Measurements from ENCODE around the gene MARCO. TPM values are rescaled to one million over a fixed set of nuclear protein-coding genes. Genes with fewer than 3 reads are reported as not detected.

The MARCO gene
- total and polyA plus RNA-seq, 2 of the 8 experiments (the other 6 are each of a cell fraction or from before 2014, with no cell fraction given) = not detected

- no peak for TF ChIP-seq GABPA (IDR thresholded peaks at IDR 0.05; ENCODE audit: borderline replicate concordance, insufficient read depth, low read length)
- TF ChIP-seq BRCA1 (IDR thresholded peaks at IDR 0.05; ENCODE audit: low read depth, low read length) = no peak
- TF ChIP-seq NANOG (IDR thresholded peaks at IDR 0.05; ENCODE audit: insufficient read depth, low read depth, low read length, poor library complexity, severe bottlenecking) = no peak
Observed at GRCh38 chr2:119011162-119011909, 69.3 kb downstream of the MARCO start (continued).

Data from H1 (cell line).